Measurements from ENCODE around the gene FSTL4.

Gene FSTL4

DNA sequence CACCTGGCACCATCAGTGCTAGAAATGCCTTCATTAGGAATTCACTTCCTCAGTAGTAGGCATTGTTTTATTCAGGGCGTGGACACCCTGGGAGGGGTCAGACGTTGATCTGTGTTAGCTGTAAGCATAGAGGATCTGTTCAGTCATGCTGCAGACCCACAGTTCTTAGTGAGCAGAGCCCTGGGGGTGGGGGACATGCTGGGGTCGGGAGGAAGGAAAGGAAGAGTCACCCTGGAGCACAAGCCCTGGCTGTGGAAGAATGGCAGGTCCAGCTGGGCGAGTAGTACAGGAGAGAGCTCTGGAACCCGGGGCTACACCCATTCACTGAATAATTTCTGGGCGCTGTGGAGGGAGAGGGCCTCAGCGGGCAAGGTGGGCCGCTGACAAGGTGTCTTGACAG, 172.5 kb downstream of the FSTL4 start:
- no peak for DNase-seq (ENCODE audit: low spot score)
- TF ChIP-seq, protein P1, sequence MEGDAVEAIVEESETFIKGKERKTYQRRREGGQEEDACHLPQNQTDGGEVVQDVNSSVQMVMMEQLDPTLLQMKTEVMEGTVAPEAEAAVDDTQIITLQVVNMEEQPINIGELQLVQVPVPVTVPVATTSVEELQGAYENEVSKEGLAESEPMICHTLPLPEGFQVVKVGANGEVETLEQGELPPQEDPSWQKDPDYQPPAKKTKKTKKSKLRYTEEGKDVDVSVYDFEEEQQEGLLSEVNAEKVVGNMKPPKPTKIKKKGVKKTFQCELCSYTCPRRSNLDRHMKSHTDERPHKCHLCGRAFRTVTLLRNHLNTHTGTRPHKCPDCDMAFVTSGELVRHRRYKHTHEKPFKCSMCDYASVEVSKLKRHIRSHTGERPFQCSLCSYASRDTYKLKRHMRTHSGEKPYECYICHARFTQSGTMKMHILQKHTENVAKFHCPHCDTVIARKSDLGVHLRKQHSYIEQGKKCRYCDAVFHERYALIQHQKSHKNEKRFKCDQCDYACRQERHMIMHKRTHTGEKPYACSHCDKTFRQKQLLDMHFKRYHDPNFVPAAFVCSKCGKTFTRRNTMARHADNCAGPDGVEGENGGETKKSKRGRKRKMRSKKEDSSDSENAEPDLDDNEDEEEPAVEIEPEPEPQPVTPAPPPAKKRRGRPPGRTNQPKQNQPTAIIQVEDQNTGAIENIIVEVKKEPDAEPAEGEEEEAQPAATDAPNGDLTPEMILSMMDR (IDR thresholded peaks at IDR 0.05; ENCODE audit: borderline replicate concordance, control extremely low read depth, extremely low read depth, insufficient read depth, missing control alignments): no peak
- in situ Hi-C loops (cut with MboI; ENCODE audit: low sequenced_read_pairs, unreplicated experiment): no loop called here

GRCh38 chr5:133438487-133438886, 173.9 kb downstream of the FSTL4 start:
- TF ChIP-seq, protein P1 (IDR thresholded peaks at IDR 0.05; ENCODE audit: borderline replicate concordance, control extremely low read depth, extremely low read depth, insufficient read depth, missing control alignments): no peak
- no peak for DNase-seq (ENCODE audit: low spot score)
- in situ Hi-C loops (cut with MboI; ENCODE audit: low sequenced_read_pairs, unreplicated experiment): no loop called here

DNA sequence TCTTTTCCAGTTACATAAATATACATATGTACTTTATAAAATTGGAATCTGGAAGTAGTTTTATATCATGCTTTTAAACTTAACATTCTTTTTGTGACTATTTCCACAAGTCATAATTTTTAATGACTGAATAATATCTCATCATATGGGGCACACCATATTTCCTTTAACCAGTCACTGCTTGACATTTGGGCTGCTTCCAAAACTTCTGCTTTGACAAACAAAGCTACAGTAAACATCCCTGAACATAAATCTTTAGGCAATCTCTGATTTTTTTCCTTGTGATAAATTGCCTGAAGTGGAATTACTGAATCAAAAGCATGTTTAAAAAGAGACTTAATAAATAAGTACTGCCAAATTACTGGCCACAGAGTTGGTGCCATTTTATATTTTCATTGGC, 178.0 kb downstream of the FSTL4 start:
- in situ Hi-C loops (cut with MboI; ENCODE audit: low sequenced_read_pairs, unreplicated experiment): no loop called here
- TF ChIP-seq, protein P1 (IDR thresholded peaks at IDR 0.05; ENCODE audit: borderline replicate concordance, control extremely low read depth, extremely low read depth, insufficient read depth, missing control alignments): no peak
- no peak for DNase-seq (ENCODE audit: low spot score)

- DNase-seq (ENCODE audit: low spot score): no peak
- in situ Hi-C loops (cut with MboI; ENCODE audit: low sequenced_read_pairs, unreplicated experiment): no loop called here
- TF ChIP-seq, protein P1 (IDR thresholded peaks at IDR 0.05; ENCODE audit: borderline replicate concordance, control extremely low read depth, extremely low read depth, insufficient read depth, missing control alignments): no peak
These were observed 178.7 kb downstream of the FSTL4 start for GRCh38 chr5:133433641-133434040.

GRCh38 chr5:133432956-133433532, 179.3 kb downstream of the FSTL4 start:
- DNase-seq (ENCODE audit: low spot score): no peak
- in situ Hi-C loops (cut with MboI; ENCODE audit: low sequenced_read_pairs, unreplicated experiment): no loop called here
- TF ChIP-seq, protein P1 (IDR thresholded peaks at IDR 0.05; ENCODE audit: borderline replicate concordance, control extremely low read depth, extremely low read depth, insufficient read depth, missing control alignments): no peak

GRCh38 chr5:133431326-133431865, 180.9 kb downstream of the FSTL4 start:
- TF ChIP-seq, protein P1 (IDR thresholded peaks at IDR 0.05; ENCODE audit: borderline replicate concordance, control extremely low read depth, extremely low read depth, insufficient read depth, missing control alignments): no peak
- in situ Hi-C loops (cut with MboI; ENCODE audit: low sequenced_read_pairs, unreplicated experiment): no loop called here
- DNase-seq (ENCODE audit: low spot score): no peak

Measured in GM13976 (cell line).